Aortic smooth muscle cell (primary cell): ENCODE data around the gene OTX1. TPM values are rescaled to one million over a fixed set of nuclear protein-coding genes. Genes with fewer than 3 reads are reported as not detected.

Experiments
- total RNA-seq: library from RNA; depleted of rRNA; stranded (reverse); fragments of >200 nt; gene quantifications from 2 replicates; pipeline ENCODE4 v1.2.3, GENCODE V29; 2014

OTX1 gene
- total RNA-seq, result not detected in 2 replicates

GRCh38 chr2:63050334-63051041 lies at the start of gene OTX1:
Gene OTX1, plus strand, starts transcription at chr2:63050830. Its CDS starts 2,161 bp downstream, at chr2:63052991.

